ENCODE data around the gene OOSP3.
"Not testable (repeated sequence)": the region's sequence is repeated elsewhere in the genome, so short reads cannot be mapped to it uniquely, and the experiment has no call there.

Gene OOSP3

DNA sequence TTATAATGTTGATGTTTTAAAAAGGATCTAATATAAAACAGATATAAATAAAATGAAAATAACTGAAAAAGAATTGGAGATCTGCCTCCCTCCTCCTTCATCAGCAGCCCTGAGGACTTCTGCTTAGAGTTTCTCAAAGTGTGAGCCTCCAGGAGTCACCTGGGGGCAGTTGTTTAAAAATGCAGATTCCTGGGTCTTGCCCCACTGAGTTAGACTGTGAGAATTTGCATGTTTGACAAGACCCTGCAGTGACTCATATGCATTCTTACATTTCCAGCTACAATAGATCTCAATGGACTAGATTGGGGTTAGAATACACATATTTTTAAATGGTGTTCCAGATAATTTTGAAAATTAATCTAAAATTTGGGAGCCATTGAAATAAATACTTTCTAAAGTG, 798 bp upstream of the OOSP3 start:
- DNase-seq = no peak

DNA sequence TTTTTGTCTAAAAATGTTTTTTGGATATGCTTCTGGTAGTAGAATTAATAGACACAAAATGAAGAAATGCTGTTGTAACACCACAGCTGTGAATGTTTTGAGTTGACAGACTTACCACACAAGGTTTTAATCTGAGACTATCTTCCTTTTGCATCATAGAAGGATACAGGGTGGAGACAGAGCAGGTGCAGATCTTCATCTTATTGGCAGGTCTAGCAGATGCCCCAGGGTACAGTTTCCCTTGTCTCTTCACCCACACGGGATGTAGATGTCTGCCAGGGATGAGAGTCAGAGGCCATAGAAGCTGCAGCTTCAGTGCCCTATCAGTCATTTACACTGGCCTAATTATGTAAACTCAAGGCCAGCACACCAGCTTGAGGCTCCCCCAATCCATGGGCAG, 985 bp downstream of the OOSP3 start:
- no peak for DNase-seq

DNA sequence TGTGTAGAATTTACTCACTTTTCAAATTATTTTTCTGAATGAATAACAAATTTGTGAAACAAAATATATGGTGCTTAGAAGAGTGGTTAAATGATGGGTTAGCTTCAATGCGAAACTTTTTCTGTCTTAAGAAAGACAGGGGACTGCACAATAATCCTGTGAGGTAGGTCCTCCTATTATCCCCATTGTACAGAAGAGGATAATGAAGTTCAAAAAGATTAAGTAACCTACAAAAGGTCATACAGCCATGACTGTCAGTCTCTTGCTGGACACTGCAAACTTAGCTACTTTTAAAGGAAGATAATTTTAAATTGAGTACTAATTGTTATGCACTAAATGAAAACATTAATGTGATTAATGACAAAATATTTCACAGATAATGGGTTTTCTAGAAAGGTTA, 5.0 kb downstream of the OOSP3 start:
- DNase-seq = no peak

DNA sequence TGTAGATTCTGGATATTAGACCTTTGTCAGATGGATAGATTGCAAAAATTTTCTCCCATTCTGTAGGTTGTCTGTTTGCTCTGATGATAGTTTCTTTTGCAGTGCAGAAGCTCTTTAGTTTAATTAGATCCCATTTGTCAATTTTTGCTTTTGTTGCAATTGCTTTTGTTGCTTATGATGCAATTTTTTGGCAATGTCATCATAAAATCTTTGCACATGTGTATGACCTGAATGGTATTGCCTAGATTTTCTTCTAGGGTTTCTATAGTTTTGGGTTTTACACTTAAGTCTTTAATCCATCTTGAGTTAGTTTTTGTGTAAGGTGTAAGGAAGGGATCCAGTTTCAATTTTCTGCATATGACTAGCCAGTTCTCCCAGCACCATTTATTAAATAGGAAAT, 8.6 kb downstream of the OOSP3 start:
- not testable (repeated sequence) for DNase-seq

DNA sequence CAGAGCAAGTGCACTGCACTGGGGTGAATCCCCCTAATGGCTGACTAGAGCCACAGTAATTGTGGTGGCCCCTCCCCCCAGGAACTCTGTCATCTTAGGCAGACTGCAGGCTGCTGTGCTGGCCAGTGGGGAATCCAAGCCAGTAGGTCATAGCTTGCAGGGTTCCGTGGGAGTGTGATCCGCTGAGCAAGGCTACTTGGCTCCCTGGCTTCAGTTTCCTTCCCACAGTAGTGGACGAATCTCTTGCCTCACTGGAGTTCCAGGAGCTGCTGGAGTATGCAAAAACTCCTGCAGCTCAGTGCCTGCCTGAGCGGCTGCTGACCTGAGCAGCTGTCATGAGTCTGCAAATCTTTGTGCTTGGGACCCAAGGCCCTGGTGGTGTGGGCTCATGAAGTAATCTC, 13.2 kb downstream of the OOSP3 start:
- DNase-seq = no peak

DNA sequence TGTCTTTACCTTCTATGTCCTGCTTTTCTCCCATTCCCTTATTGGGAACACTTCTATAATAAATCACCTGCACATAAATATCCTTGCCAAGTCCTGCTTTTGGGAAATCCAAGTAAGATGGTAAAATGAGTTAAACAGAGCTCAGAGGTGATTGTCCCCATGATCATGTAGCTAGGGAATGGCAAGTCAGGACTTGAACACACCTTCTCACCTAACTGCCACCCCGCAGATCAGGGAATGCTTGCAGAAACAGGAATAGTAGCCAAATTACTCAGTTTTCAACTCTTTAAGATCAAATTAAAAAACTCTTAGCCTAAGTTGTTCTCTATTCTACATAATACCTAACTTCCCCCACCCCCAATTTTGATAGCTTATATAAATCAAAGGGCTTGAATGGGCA, 16.0 kb downstream of the OOSP3 start:
- DNase-seq = no peak

DNA sequence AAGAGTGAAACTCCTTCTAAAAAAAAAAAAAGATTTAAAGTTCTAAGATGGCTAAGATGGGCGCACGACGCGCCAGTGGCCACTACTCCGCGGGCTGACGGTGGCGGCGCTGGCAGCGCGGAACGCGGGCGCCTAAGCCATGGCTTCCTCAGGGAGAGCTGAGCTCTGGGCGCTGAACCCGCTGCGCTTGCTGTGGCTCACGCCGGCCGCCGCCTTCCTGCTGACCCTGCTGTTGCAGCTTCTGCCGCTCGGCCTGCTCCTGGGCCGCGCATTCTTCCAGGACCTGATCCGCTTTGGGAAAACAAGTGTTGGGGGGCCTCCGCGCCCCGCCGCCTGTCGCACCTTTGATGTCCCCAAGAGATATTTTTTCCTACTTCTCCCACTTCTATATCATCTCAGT, 19.5 kb downstream of the OOSP3 start:
- DNase-seq = no peak

DNA sequence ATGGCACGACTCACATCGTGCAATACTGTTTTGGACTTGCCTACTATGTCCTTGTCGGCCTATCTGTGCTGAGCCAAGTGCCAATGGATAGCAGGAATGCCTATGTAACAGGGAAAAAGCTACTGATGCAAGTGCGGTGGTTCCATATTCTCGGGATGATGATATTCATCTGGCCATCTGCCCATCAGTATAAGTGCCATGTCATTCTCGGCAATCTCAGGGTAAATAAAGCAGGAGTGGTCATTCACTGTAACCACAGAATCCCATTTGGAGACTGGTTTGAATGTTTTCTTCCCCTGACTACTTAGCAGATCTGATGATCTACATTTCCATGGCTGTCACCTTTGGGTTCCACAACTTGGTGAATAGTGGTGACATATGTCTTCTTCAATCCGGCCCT, 20.1 kb downstream of the OOSP3 start:
- DNase-seq = no peak

DNA sequence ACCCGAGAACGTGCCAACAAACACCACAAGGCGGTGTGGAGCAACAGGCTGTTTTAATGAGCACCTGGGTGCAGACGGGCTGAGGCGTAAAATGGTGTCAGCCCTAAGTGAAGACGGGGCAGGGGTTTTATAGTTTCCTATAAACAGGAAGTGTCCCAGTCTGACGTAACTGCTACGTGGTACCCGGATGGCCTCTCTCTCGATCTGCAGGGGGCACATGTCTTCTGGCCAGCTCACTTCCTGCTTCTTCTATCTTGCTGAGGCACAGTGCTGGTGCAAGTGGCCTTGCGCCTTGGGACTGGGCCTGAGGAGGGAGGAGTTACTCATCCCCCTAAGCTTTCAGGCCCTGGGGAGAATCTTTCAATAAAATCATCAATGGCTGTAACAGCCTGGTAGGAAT, 20.9 kb downstream of the OOSP3 start:
- no peak for DNase-seq

DNA sequence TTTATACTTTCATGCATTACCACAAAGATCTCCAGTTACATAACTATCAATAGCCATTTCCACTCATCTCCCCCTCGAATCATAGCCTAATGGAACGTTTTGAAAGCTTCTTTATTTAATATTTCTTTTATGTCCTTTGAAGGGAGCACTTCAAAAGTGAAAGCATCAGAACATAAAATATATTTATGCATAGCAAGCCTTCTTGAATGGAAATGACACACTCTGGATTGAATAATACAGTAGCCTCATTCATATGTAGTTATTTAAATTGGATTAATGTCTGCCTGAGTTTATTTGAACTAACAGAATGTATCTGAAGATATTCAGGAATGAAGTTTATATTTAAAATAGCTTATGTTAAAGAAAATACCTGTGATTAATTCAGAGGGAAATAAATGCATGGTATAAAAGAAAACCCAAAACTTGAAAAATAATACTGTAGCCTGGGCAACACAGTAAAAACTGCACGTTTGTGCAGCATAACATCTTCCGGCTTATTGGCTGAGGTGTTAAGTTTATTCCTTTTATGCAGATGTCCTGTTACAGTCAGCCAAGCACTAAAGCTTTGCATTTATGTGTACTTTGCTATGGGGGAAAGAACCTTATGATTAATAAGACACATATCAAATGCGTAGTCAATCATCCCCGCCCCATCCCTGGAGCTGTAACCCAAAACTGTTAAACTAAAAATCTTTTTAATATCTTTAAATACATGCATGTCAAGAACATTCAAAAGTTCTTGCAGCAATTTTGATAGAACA, 22.0 kb downstream of the OOSP3 start:
- DNase-seq = no peak

DNA sequence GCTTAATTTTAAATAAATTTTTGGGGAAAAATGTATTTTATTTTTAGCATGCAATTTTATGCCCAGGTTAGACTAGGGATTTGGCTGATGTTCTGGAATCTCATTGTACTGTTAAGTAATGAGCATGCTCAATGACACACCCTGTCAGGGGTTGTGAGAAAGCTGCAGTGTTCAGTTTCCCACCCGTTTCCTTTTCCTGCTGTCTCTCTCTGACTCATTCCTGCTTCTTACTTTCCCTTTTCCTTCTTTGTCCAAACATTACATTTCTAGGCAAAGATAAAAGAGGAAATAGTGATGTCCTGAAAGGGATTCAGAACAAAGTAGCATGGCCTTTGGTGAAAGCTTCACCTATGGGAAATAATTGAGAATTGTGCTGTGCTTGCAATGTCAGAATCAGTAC, 22.7 kb downstream of the OOSP3 start:
- no peak for DNase-seq

DNA sequence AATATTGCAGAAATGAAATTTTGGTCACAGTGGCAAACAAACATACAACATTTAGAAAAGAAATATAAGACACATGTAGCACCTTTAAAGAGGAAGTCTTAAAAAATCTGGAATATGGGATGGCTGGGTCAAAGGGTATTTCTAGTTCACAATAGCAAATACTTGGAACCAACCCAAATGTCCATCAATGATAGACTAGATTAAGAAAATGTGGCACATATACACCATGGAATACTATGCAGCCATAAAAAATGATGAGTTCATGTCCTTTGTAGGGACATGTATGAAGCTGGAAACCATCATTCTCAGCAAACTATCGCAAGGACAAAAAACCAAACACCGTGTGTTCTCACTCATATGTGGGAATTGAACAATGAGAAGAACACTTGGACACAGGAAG, 25.0 kb downstream of the OOSP3 start:
- not testable (repeated sequence) for DNase-seq

DNA sequence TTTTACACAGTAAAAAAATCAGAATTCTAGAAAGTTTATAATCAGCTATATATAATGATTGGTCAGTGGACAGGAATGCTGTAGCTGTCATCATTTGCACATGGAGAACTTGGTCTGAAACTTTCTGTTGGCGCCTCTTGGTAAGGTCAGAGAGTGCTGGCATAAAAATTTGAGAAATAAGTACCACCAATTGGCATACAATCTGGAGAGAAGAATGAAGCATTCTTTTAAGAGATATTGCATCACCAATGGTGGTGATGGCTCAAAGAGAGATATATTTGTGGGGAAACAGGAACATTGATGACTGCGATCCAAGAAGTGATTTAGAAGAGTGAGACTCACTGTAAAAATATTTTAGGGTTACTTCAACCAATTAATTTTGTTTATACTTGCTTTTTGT, 39.9 kb downstream of the OOSP3 start:
- no peak for DNase-seq

DNA sequence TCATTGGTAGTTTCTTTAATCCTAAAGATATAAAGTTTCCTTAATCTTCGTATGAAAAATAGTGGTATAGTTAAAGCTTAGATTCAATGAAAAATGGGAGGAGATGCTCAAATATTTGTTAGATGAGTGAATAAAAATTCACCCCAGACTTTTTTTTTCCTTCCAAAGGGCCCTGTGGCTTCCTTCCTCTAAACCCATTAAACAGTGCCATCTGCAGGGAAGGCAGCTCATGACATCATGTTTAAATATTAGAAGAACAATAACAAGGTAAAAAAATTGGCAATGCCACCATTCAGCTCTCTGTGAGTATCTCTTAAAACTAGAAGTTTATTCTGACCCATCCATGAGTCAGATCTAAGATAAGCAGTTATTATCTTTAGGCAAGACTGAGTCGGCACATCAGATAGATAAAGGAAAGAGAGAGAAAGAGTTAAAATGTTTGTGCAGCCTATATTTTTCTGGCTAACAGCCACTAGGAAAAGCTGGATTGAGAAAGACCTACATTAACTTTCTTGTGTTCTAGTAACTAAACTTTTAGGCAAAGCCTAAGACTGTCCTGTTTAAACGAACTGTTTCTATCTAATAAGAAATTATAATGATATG, 40.5 kb downstream of the OOSP3 start:
- DNase-seq = peak; percentile 5

DNA sequence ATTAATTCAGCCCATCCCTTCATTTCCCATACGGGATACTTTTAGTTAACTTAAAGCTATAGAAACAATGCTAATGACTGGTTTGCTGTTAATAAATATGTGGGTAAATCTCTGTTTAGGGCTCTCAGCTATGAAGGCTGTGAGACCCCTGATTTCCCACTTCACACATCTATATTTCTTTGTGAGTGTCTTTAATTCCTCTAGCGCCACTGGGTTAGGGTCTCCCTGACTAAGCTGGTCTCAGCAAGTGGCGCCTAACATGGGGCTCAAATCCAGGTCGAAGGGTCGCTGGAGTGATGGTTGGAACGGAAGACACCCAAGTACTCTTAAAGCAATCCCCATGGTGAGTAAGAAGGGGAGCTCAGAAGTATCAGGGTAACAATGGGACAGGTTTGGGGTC, 45.2 kb downstream of the OOSP3 start:
- no peak for DNase-seq

DNA sequence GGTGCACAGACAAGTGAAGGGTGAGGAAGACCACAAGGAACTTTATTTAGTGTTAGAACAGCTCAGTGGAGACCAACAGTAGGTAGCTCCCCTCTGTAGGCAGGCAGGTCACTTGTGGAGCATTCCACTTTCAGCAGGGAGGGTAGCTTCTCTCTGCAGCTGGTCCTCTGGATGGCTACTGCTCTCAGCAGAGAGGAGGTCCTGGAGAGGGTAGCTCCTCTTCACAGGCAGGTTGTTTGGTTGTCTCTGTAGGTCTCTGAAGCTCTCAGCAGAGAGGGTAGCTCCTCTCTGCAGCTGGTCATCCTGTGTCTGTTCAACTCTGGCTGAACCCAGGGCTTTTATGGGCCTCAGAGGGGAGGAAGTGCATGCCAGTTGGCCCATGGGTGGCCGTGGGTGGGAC, 53.1 kb downstream of the OOSP3 start:
- no peak for DNase-seq

DNA sequence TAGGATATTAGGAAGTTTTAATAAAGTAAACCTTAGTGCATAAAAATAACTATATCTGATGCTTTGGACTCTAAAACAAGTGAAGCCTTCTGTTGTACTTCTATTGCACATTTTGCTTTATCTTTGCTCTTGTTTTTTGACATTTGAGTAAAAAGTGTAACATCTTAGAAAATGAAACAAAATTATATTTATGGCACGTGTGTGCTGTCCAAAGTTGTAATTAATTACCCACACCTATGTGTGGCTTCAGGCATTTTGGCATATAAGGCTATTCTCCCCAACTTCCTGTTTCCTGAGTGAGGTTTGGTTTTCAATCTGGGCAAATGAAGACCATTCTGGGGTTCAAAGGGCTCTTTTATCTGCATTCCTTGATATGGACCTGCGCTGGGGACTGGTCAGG, 59.5 kb downstream of the OOSP3 start, which contains the start of gene OOSP1:
OOSP1 (plus strand) TSS at position 301 of the 400 bp plus-strand sequence; CDS start at position 324, 23 bp downstream.
- DNase-seq = no peak

DNA sequence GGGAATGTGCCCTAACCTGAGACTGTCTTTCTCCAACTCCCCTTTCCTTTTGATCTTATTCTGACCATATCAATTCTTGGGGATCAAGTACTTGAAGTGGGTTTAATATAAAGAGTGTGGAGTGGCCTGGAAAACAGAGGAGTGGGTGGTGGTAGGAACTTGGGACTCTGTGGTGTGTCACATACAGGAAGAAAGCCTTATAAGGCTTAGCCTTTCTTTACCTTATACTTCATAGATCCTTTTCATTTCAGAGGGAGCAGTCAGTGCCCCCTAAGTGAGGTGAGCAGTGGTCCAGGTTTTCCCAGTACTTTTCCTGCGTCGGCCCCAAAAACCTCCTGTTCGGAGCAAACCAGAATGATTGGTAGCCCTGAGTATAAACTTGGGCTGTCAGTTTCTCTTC, 60.1 kb downstream of the OOSP3 start:
- no peak for DNase-seq

DNA sequence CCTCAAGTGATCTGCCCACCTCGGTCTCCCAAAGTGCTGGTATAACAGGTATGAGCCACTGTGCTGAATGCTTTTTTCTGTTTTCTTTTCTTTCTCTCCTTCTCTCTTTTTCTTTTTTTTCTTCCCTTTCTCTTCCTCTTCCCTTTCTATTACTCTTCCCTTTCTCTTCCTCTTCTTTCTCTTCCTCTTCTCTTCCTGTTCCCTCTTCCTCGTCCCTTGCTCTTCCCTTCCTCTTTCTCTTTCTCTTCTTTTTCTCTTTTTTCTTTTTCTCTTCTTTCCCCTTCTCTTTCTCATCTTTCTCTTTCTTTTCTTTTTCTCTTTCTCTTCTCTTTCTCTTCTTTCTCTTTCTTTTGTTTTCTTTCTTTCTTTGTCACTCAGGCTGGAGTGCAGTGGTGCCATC, 60.9 kb downstream of the OOSP3 start:
- DNase-seq = no peak

DNA sequence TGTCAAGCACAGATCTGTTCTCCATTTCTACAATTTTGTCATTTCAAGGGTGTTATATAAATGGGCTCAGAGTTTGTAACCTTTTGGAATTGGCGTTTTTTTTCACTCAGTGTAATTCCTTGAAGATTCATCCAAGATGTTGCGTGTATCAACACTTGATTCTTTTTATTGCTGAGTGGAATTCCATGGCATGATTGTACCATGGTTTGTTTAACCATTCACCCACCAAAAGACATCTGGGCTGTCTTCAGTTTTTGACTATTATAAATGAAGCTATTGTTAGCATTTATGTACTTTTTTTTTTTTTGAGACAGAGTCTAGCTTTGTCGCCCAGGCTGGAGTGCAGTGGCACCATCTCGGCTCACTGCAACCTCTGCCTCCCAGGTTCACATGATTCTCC, 62.5 kb downstream of the OOSP3 start:
- DNase-seq = no peak

DNA sequence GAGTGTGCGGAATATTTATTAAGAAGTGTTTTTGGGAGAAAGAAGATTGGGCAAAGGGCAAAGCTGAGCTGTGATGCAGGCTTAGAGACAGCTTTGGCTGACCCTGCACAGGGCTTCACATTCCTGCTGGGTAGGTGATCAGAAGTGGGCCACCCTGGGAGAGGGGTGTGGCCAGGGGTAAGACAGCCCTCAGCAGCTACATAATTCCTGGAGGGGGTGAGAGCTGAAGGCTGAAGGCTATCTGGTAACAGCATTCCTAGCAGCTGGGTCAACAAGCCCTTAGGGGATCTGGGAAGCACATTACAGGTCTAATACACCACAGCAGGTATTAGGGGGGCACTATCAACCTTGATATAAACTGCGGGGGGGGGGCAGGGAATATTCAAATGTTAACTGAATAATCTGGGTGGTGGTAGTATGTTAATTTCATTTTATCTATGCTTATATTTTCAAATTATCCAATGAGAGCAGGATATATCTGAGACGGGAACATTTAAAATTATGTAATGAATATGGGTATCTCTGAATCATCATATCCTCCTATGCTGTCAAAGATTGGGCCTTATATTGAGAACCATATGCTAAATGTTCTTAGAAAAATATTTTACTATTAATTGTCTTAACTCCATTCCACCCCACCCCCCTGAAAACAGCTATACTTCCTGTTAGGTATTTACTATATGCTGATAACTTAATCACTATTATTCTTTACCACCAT, 65.6 kb downstream of the OOSP3 start:
- DNase-seq = no peak

DNA sequence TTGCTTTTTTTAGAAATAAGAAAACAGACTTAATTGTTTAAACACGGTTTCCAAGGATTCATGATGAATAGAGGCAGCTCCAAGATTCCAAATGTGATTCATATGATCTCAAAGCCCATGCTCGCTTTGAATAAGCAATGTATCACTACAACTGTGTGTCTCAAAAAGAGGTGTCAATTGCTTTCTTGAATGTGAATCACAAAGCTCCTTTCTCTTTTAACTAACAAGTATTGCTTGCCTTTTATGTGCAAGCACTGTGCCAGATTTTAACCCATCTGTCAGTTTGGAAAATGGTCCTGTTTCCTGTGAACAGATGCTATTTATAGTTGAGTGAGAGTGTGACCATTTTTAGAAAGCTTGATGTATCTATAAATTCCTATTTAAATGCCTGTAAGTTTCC, 66.1 kb downstream of the OOSP3 start:
- peak; percentile 2 for DNase-seq

Measured in NCI-H1694 treated with DMSO at 0.1 percent for 48 hours (cell line).